ENCODE results near the gene RHBDD1.

The RHBDD1 gene

GRCh38 chr2:226862623-226863022, 26.8 kb downstream of the RHBDD1 start:
- no peak for DNase-seq (ENCODE audit: low read depth)
- H3K4me3 ChIP-seq (ENCODE audit: low read depth, low read length), result no peak overlapping the region
- no peak for TF ChIP-seq CTCF (conservative IDR thresholded peaks at IDR 0.05; ENCODE audit: low read depth, low read length)

- no peak overlapping the region for H3K4me3 ChIP-seq (ENCODE audit: low read depth, low read length)
- no peak for TF ChIP-seq CTCF (conservative IDR thresholded peaks at IDR 0.05; ENCODE audit: low read depth, low read length)
- no peak for DNase-seq (ENCODE audit: low read depth)
These were observed 29.4 kb downstream of the RHBDD1 start for GRCh38 chr2:226865273-226865672.

GRCh38 chr2:226865710-226866109, 29.9 kb downstream of the RHBDD1 start:
- no peak for TF ChIP-seq CTCF (conservative IDR thresholded peaks at IDR 0.05; ENCODE audit: low read depth, low read length)
- DNase-seq (ENCODE audit: low read depth), result no peak
- no peak overlapping the region for H3K4me3 ChIP-seq (ENCODE audit: low read depth, low read length)

GRCh38 chr2:226868331-226869162, 32.7 kb downstream of the RHBDD1 start:
- H3K4me3 ChIP-seq (ENCODE audit: low read depth, low read length), result no peak overlapping the region
- TF ChIP-seq CTCF (conservative IDR thresholded peaks at IDR 0.05; ENCODE audit: low read depth, low read length), result no peak
- peak; percentile 51 for DNase-seq (ENCODE audit: low read depth)

- peak; percentile 30 for DNase-seq (ENCODE audit: low read depth)
- H3K4me3 ChIP-seq (ENCODE audit: low read depth, low read length), result no peak overlapping the region
- TF ChIP-seq CTCF (conservative IDR thresholded peaks at IDR 0.05; ENCODE audit: low read depth, low read length), result no peak
These were observed 33.5 kb downstream of the RHBDD1 start for GRCh38 chr2:226869371-226869770.

GRCh38 chr2:226873051-226873620, 37.3 kb downstream of the RHBDD1 start:
- H3K4me3 ChIP-seq (ENCODE audit: low read depth, low read length), result no peak overlapping the region
- DNase-seq (ENCODE audit: low read depth), result peak; percentile 37
- TF ChIP-seq CTCF (conservative IDR thresholded peaks at IDR 0.05; ENCODE audit: low read depth, low read length), result peak; percentile 16

- TF ChIP-seq CTCF (conservative IDR thresholded peaks at IDR 0.05; ENCODE audit: low read depth, low read length), result no peak
- DNase-seq (ENCODE audit: low read depth), result no peak
These were observed 38.0 kb downstream of the RHBDD1 start for GRCh38 chr2:226873826-226874225.

More at GRCh38 chr2:226873826-226874225, 38.0 kb downstream of the RHBDD1 start:
- no peak overlapping the region for H3K4me3 ChIP-seq (ENCODE audit: low read depth, low read length)

Measured in choroid plexus epithelial cell (primary cell).